Activated CD8-positive, alpha-beta memory T cell treated with anti-CD3 and anti-CD28 coated beads, Interleukin-2, amount 10 ng/mL, durations not matched to agents 7 days and 5 days (primary cell): ENCODE results near the gene MICA. TPM values are rescaled to one million over a fixed set of nuclear protein-coding genes. Genes with fewer than 3 reads are reported as not detected.

Experiments
- ATAC-seq: fragments of 150-1000 bp; cut with Tn5 transposase; one replicate; pipeline ENCODE4 v1.10.0; 2021; ENCODE audit warnings: moderate library complexity
- CTCF ChIA-PET: fragments of 350-600 bp; sonication (Branson Sonifier 250); formaldehyde crosslinking; loops from one replicate; lab custom pipeline; 2021; ENCODE audit warnings: antibody characterized with exemption; lab: Charles Lee
- DNase-seq: peaks from one replicate; pipeline ENCODE4 v3.0.0-alpha.2; 2020
- H3K27ac Mint-ChIP-seq: one replicate; pipeline ENCODE4 v1.8.0; 2021; ENCODE audit warnings: mild to moderate bottlenecking, mixed read lengths
- H3K27me3 Mint-ChIP-seq: one replicate; pipeline ENCODE4 v1.8.0; 2021; ENCODE audit warnings: mixed read lengths
- H3K36me3 Mint-ChIP-seq: one replicate; pipeline ENCODE4 v1.8.0; 2021; ENCODE audit warnings: mild to moderate bottlenecking, mixed read lengths
- H3K4me1 Mint-ChIP-seq: one replicate; pipeline ENCODE4 v1.8.0; 2021; ENCODE audit warnings: mixed read lengths
- H3K4me3 Mint-ChIP-seq: one replicate; pipeline ENCODE4 v1.8.0; 2021; ENCODE audit warnings: mild to moderate bottlenecking, moderate library complexity, mixed read lengths
- H3K9me3 Mint-ChIP-seq: one replicate; pipeline ENCODE4 v1.8.0; 2022; ENCODE audit warnings: low read depth, mixed read lengths
- microRNA-seq: library from miRNA; unstranded; fragments of <30 nt; microRNA quantifications from one replicate; pipeline ENCODE4 v1.2.0, GENCODE V29; 2022
- total RNA-seq, 2 experiments: library from RNA; stranded (reverse); gene quantifications; one replicate each; pipeline ENCODE4 v1.2.3, GENCODE V29; 2021

The MICA gene
- total RNA-seq, 2 experiments from 2014 or later: 15.6 to 24.7 TPM

GRCh38 chr6:31460361-31461025 lies 57.1 kb downstream of the MICA start:
- Mint-ChIP-seq H3K9me3 (no peaks in the 10 kb centered on the region), H3K36me3 (peaks cover 26% of the 10 kb centered on the region), H3K27me3 (peaks cover 11% of the 10 kb centered on the region), H3K27ac (no peak overlapping the region), H3K4me1 (peaks cover 28% of the 10 kb centered on the region), H3K4me3 (no peak overlapping the region)
- CTCF ChIA-PET: interaction anchor here (1.0 to 1.1 kb wide), 2 partner anchors 34 to 61 kb away, joined by 3 read pairs; no protein-coding TSS in a partner anchor
- DNase-seq (no peak), ATAC-seq (no peak)

GRCh38 chr6:31462026-31462963 lies 58.9 kb downstream of the MICA start:
- peak overlapping the region; percentile 99 for H3K4me3 Mint-ChIP-seq
- DNase-seq (no peak), ATAC-seq (no peak)
- peaks cover 45% of the 10 kb centered on the region for H3K4me1 Mint-ChIP-seq
- peaks cover 7% of the 10 kb centered on the region for H3K27me3 Mint-ChIP-seq
- peak overlapping the region; percentile 94 for H3K27ac Mint-ChIP-seq
- no peaks in the 10 kb centered on the region for H3K9me3 Mint-ChIP-seq
- peaks cover 38% of the 10 kb centered on the region for H3K36me3 Mint-ChIP-seq
- CTCF ChIA-PET: interaction anchor here (0.5 to 1.5 kb wide), 12 partner anchors 18 to 382 kb away, joined by 3 to 9 read pairs (median 3); no protein-coding TSS in a partner anchor

GRCh38 chr6:31462964-31463870 lies 59.8 kb downstream of the MICA start:
- Mint-ChIP-seq H3K4me1 (peaks cover 51% of the 10 kb centered on the region), H3K27me3 (peaks cover 7% of the 10 kb centered on the region), H3K4me3 (peak overlapping the region; percentile 99), H3K27ac (peak overlapping the region; percentile 94), H3K9me3 (no peaks in the 10 kb centered on the region), H3K36me3 (peaks cover 42% of the 10 kb centered on the region)
- ATAC-seq: peak; percentile 91
- CTCF ChIA-PET: interaction anchor here (0.5 to 1.3 kb wide), 9 partner anchors 19 to 106 kb away, joined by 3 to 9 read pairs (median 3); no protein-coding TSS in a partner anchor
- DNase-seq: peak; percentile 94

- peak overlapping the region; percentile 99 for H3K4me3 Mint-ChIP-seq
- H3K27ac Mint-ChIP-seq: peak overlapping the region; percentile 94
- H3K36me3 Mint-ChIP-seq: peaks cover 42% of the 10 kb centered on the region
- H3K27me3 Mint-ChIP-seq: peaks cover 1% of the 10 kb centered on the region
- H3K9me3 Mint-ChIP-seq: no peaks in the 10 kb centered on the region
- ATAC-seq (no peak), DNase-seq (no peak)
- CTCF ChIA-PET: no interaction called here
- peaks cover 55% of the 10 kb centered on the region for H3K4me1 Mint-ChIP-seq
Measured at GRCh38 chr6:31464252-31465184, 61.1 kb downstream of the MICA start.

Small RNAs within 50 kb of the gene (microRNA-seq; reads per million reads assigned to microRNA genes)
- gene MIR6891: 6.0 reads per million, percentile 16 among the genes with 10 or more reads in this experiment

Other genes starting within 250 kb of the MICA start
- 10 to 100 TPM; 48.3 to 57.9 TPM for gene CCHCR1, start 245.8 kb upstream of the MICA start, total RNA-seq
- gene TCF19, start 245.0 kb upstream of the MICA start, total RNA-seq: 100 to 1,000 TPM; 100 to 106 TPM
- gene POU5F1, start 232.9 kb upstream of the MICA start, total RNA-seq: not detected
- 1,000 to 10,000 TPM; 1,097 to 1,393 TPM for gene HLA-C, start 131.5 kb upstream of the MICA start, total RNA-seq
- gene HLA-B, start 46.4 kb upstream of the MICA start, total RNA-seq: 1,000 to 10,000 TPM; 4,786 to 5,045 TPM
- 10 to 100 TPM; 44.1 to 63.8 TPM for gene MICB, start 94.5 kb downstream of the MICA start, total RNA-seq
- gene MCCD1, start 125.4 kb downstream of the MICA start, total RNA-seq: not detected
- 100 to 1,000 TPM; 495 to 503 TPM for gene DDX39B, start 138.4 kb downstream of the MICA start, total RNA-seq
- gene ATP6V1G2, start 143.0 kb downstream of the MICA start, total RNA-seq: 1 to 10 TPM; 1.0 to 3.8 TPM
- gene NFKBIL1, start 144.0 kb downstream of the MICA start, total RNA-seq: 10 to 100 TPM; 13.6 to 16.2 TPM
- gene LTA, start 168.7 kb downstream of the MICA start, total RNA-seq: 10 to 100 TPM; 21.8 to 70.0 TPM
- 10 to 100 TPM; 58.8 to 65.1 TPM for gene TNF, start 172.0 kb downstream of the MICA start, total RNA-seq
- 100 to 1,000 TPM; 608 to 839 TPM for gene LTB, start 178.8 kb downstream of the MICA start, total RNA-seq
- 100 to 1,000 TPM in 1 of 2 experiments, 10 to 100 TPM in 1; 71.6 to 109 TPM for gene LST1, start 182.7 kb downstream of the MICA start, total RNA-seq
- gene NCR3, start 189.4 kb downstream of the MICA start, total RNA-seq: 100 to 1,000 TPM; 137 to 152 TPM
- gene AIF1, start 211.6 kb downstream of the MICA start, total RNA-seq: 10 to 100 TPM; 47.4 to 63.4 TPM
- 100 to 1,000 TPM; 265 to 286 TPM for gene PRRC2A, start 217.1 kb downstream of the MICA start, total RNA-seq
- gene BAG6, start 249.1 kb downstream of the MICA start, total RNA-seq: 100 to 1,000 TPM; 243 to 245 TPM